NCI-H526 treated with DMSO at 0.1 percent for 48 hours (cell line): ENCODE data around the gene ZNF394.

ENCODE experiments used
- DNase-seq: peaks from one replicate; lab custom pipeline; 2025; lab: John Stamatoyannopoulos, UW

Gene ZNF394

DNA sequence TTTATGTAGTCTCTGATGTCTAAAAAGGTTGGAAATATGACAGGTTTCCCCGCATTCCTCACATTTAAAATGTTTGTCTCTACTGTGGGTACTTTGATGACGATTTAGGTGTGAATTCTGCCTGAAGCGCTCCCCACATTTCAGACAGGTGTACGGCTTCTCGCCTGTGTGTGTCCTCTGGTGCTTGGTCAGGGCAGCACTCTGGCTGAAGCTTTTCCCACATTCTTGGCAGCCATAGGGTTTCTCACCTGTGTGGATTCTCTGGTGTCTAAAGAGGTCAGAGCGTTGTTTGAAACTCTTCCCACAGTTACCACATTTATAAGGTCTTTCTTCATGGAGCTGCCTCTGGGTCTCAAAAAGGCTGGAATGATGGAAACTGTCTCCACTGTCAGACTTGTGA lies 6.3 kb downstream of the ZNF394 start:
- no peak for DNase-seq

GRCh38 chr7:99490878-99491277 lies 9.2 kb downstream of the ZNF394 start:
- DNase-seq = no peak

GRCh38 chr7:99489235-99489634 lies 10.8 kb downstream of the ZNF394 start:
- no peak for DNase-seq

GRCh38 chr7:99485094-99485493 lies 15.0 kb downstream of the ZNF394 start:
- no peak for DNase-seq

- no peak for DNase-seq
Measured at GRCh38 chr7:99478464-99479440, 21.3 kb downstream of the ZNF394 start.

- no peak for DNase-seq
Measured at GRCh38 chr7:99476107-99476506, 24.0 kb downstream of the ZNF394 start.

GRCh38 chr7:99473315-99473596 lies 26.8 kb downstream of the ZNF394 start:
- no peak for DNase-seq

DNA sequence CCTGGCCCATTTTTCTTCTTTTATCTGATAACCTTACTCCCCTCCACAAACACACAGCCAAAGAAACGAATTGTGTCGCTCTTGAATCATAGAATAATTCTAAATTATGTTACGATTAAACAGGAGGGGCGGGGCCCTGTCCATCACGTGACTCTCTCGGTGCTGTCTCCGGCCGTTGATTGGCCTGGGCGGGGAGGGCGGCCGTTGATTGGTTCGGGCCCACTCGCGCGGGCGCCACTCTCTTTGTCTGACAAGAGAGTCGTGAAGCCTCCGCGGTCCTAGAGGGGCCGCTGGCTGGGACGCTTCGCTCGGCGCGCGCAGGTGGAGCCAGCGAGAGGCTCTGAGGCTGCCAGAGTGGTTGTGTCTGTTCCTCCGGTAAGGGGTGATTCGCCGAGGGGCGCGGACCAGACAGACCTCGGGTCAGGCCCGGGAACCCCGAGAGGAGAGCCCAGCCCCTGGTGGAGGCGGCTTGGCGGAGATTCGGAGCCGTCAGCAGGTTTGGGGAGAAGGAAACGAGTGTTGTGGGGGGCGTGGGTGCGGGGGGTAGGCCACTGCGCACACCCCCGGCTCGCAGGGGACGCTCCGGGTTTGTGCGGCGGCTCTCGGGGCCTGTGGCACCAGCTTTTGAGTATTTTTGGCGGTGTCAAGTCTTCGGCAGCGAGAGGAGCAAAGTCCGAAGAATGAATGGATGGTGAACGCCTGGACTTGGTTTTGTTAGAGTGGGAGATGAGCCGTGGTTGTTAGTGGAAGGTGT lies 27.3 kb downstream of the ZNF394 start, which contains the start of gene ZNF789:
TSS of gene ZNF789 (plus strand) at position 330 of the 754 bp plus-strand sequence. CDS start 3,567 bp downstream, outside the sequence.
- peak; percentile 95 for DNase-seq

DNA sequence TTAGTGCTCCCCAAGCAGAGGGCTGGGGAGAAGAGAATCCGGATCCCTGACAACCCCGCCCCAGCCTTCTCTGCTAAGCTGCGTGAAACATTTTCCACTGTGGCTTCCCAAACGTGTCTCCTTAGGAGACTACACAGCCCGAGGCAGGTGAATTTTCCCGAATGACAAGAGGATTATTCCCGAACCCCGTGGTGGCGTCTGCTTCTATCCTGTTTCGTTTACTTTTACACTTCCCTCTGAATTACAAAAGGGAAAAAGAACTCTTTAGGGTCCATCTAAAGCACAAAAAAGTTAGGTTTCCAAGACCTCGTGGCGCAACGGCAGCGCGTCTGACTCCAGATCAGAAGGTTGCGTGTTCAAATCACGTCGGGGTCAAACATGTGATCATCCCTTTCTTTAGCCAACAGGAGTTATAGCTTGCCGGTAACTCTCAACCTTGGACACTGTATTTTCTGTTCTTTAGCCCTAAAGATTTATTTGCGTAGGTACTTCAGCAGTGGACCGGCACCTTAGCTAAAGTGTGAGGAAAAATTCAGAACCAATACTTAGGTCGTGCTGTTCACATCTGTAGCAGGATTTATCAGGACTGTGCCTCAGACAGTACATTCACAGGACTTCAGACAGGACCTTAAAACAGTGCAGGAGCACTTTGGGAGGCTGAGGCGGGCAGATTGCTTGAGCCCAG lies 30.6 kb downstream of the ZNF394 start:
- DNase-seq = no peak

- DNase-seq = no peak
Measured at GRCh38 chr7:99468336-99468918, 31.7 kb downstream of the ZNF394 start.

DNA sequence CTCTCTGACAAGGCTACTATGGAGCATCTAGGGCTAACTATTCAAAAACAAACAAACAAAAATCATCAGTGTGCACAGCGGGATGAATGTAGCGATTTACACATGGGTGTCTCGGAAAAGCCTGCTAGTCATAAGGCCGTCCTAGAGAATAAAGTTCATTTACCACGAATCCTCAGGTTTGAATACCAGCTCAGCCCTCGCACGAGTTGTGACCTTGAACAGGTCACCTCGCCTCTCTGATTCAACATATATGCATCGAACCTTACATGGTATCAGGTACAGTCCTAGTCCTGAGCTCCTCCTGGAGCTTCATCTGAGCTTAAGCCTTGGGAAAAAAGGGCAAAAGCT lies 34.7 kb downstream of the ZNF394 start:
- DNase-seq = no peak

- DNase-seq = no peak
Measured at GRCh38 chr7:99461221-99461620, 38.9 kb downstream of the ZNF394 start.

DNA sequence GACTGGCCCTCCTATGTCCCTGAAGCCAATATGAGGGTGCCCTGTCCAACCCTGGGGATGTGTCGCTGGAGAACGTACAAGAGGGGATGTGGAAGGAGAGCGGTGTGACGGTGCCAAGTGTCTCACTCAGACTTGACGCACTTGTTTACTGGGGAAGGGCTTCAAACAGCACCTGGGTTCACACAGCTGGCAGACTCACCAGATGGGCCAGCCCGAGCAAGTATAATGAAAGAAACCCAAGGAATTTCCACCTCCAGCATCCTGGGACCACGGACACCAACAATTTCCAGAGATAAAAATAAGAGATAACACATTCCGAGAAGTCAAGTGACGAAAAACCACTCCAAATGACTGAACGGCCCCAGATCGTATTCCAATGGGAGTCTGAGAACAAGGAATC lies 39.4 kb downstream of the ZNF394 start:
- DNase-seq = no peak

GRCh38 chr7:99459087-99459486 lies 41.0 kb downstream of the ZNF394 start:
- peak; percentile 12 for DNase-seq

- no peak for DNase-seq
Measured at GRCh38 chr7:99457650-99458493, 42.2 kb downstream of the ZNF394 start.

DNA sequence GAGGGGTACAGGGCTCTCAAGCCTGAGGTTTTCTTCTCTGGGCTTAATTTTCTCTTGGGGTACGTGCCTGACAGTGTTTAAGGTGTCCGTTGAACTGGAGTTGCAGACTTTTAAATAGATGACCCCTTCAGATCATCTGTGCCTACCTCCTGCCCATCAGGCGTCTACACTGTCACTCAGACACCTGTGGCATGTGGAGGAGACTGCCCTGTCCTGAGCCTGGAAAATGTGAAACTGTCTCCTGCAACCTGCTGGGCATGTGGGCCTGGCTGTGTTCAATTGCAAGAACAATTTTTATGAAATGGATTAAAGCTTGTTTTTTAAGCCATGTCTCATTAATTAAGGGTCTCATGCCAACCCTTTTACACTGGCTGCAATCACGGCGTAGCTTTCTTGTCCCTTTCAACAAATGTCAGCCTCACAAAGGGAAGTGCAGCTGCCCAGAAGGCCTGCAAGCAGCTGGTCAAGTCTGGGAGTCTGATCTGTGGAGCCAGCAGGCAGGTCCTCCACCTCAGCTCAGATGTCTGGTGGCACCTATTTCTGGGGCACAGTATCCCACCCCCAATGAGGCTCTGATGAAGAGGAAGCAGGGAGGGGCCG lies 42.9 kb downstream of the ZNF394 start:
- DNase-seq = no peak

- DNase-seq = no peak
Measured at GRCh38 chr7:99456288-99456687, 43.8 kb downstream of the ZNF394 start.

- DNase-seq = no peak
Measured at GRCh38 chr7:99455874-99456273, 44.2 kb downstream of the ZNF394 start.

GRCh38 chr7:99453105-99453504 lies 47.0 kb downstream of the ZNF394 start:
- no peak for DNase-seq

DNA sequence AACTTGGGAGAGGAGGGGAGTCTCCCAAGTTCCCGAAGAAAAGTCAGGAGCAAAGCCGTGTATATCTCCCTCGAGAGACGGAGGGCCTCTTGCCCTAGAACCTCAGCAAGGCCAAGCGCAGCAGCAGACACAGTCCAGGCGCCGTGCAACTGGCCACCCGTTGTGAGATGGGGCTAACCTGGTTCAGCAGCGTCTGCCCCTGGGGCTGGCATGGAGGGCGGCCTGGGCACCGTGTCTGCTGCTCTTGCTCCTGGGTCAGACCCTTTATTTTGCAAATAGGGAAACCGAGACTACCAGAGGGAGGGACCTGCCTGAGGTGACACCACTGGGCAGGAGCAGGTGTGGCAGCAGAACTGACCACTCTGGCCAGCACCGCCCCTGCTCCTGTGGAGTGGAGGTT lies 47.5 kb downstream of the ZNF394 start:
- no peak for DNase-seq

- no peak for DNase-seq
Measured at GRCh38 chr7:99451936-99452335, 48.1 kb downstream of the ZNF394 start.
